ENCODE measurements around the gene SH3YL1.

DNA sequence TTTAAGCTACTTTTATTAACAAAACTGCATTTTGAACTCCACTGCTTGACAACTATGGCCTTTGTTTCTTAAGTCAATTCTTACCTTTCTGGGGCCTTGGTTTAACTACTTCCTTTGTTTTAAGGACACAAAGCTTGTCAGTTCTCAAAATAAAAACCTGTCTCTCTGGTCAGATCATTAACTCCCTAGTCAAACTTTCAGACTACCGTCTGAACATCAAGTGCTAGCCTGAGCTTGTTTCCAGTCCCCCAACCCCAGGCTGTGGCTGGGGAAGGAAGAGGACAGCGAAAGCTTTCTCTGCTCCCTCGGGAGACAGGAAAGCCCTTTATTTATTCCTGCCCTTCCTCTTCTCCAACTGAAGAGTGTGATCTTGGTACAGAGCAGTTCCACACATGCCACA, 1.7 kb downstream of the SH3YL1 start:
- TF ChIP-seq, protein P1, sequence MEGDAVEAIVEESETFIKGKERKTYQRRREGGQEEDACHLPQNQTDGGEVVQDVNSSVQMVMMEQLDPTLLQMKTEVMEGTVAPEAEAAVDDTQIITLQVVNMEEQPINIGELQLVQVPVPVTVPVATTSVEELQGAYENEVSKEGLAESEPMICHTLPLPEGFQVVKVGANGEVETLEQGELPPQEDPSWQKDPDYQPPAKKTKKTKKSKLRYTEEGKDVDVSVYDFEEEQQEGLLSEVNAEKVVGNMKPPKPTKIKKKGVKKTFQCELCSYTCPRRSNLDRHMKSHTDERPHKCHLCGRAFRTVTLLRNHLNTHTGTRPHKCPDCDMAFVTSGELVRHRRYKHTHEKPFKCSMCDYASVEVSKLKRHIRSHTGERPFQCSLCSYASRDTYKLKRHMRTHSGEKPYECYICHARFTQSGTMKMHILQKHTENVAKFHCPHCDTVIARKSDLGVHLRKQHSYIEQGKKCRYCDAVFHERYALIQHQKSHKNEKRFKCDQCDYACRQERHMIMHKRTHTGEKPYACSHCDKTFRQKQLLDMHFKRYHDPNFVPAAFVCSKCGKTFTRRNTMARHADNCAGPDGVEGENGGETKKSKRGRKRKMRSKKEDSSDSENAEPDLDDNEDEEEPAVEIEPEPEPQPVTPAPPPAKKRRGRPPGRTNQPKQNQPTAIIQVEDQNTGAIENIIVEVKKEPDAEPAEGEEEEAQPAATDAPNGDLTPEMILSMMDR (IDR thresholded peaks at IDR 0.05) = no peak
- no peak for TF ChIP-seq EZH2 (IDR thresholded peaks at IDR 0.05)
- no peak for TF ChIP-seq EZH2phosphoT487 (IDR thresholded peaks at IDR 0.05)

All from neural progenitor cell (in vitro differentiated cells).